H9 (cell line): ENCODE results near the gene DGKB. TPM values are rescaled to one million over a fixed set of nuclear protein-coding genes. Genes with fewer than 3 reads are reported as not detected.

Experiments
- DNase-seq: peaks from one replicate; pipeline ENCODE4 v3.0.0-alpha.2; 2017
- H2AFZ ChIP-seq: one replicate; pipeline ENCODE4 v1.6.1; 2013; ENCODE audit warnings: mild to moderate bottlenecking, low read length, control low read depth, moderate library complexity
- H2AK5ac ChIP-seq: 2 replicates; pipeline ENCODE4 v1.6.1; 2013; ENCODE audit warnings: low read length, control low read depth, mixed read lengths; ENCODE audit not compliant: insufficient read length
- H2BK120ac ChIP-seq: one replicate; pipeline ENCODE4 v1.6.1; 2013; ENCODE audit warnings: low read depth, mild to moderate bottlenecking, low read length, control low read depth, inconsistent platforms; ENCODE audit not compliant: poor library complexity, severe bottlenecking
- H2BK12ac ChIP-seq: 2 replicates; pipeline ENCODE4 v1.6.1; 2013; ENCODE audit warnings: low read length, control low read depth, mixed read lengths, low read depth; ENCODE audit not compliant: insufficient read length
- H2BK15ac ChIP-seq: 2 replicates; pipeline ENCODE4 v1.6.1; 2013; ENCODE audit warnings: low read depth, low read length, control low read depth
- H2BK20ac ChIP-seq: one replicate; pipeline ENCODE4 v1.6.1; 2013; ENCODE audit warnings: low read depth, mild to moderate bottlenecking, low read length, control low read depth, inconsistent platforms; ENCODE audit not compliant: poor library complexity, severe bottlenecking
- H2BK5ac ChIP-seq: 2 replicates; pipeline ENCODE4 v1.6.1; 2013; ENCODE audit warnings: low read length, control low read depth, mixed read lengths; ENCODE audit not compliant: insufficient read length
- H3K14ac ChIP-seq: 2 replicates; pipeline ENCODE4 v1.6.1; 2013; ENCODE audit warnings: low read length, control low read depth; ENCODE audit not compliant: insufficient read depth
- H3K18ac ChIP-seq: 2 replicates; pipeline ENCODE4 v1.6.1; 2013; ENCODE audit warnings: low read depth, mild to moderate bottlenecking, mixed read lengths, low read length, control low read depth; ENCODE audit not compliant: insufficient read length
- H3K23ac ChIP-seq: 2 replicates; pipeline ENCODE4 v1.6.1; 2013; ENCODE audit warnings: low read length, control low read depth, mixed read lengths, low read depth; ENCODE audit not compliant: insufficient read length
- H3K23me2 ChIP-seq: 2 replicates; pipeline ENCODE4 v1.6.1; 2013; ENCODE audit warnings: low read depth, mild to moderate bottlenecking, mixed read lengths, low read length, control low read depth; ENCODE audit not compliant: insufficient read length, poor library complexity, severe bottlenecking
- H3K27ac ChIP-seq: 2 replicates; pipeline ENCODE4 v1.5.1; 2013; ENCODE audit warnings: low read length, control low read depth, mixed read lengths, low read depth; ENCODE audit not compliant: insufficient read length
- H3K27me3 ChIP-seq: 2 replicates; pipeline ENCODE4 v1.6.1; 2013; ENCODE audit warnings: low read length, control low read depth, inconsistent platforms; ENCODE audit not compliant: insufficient read depth
- H3K4ac ChIP-seq: 2 replicates; pipeline ENCODE4 v1.6.1; 2013; ENCODE audit warnings: low read depth, mild to moderate bottlenecking, control low read depth, inconsistent platforms, low read length, moderate library complexity
- H3K4me1 ChIP-seq: 2 replicates; pipeline ENCODE4 v1.6.1; 2013; ENCODE audit warnings: low read length, control low read depth, inconsistent platforms; ENCODE audit not compliant: insufficient read depth
- H3K4me2 ChIP-seq: 2 replicates; pipeline ENCODE4 v1.6.1; 2013; ENCODE audit warnings: low read length, control low read depth, mixed read lengths; ENCODE audit not compliant: insufficient read length, insufficient read depth
- H3K56ac ChIP-seq: 2 replicates; pipeline ENCODE4 v1.6.1; 2013; ENCODE audit warnings: low read depth, mild to moderate bottlenecking, mixed read lengths, low read length, control low read depth; ENCODE audit not compliant: insufficient read length
- H3K79me1 ChIP-seq: 2 replicates; pipeline ENCODE4 v1.6.1; 2013; ENCODE audit warnings: low read depth, mild to moderate bottlenecking, moderate library complexity, low read length, control low read depth, inconsistent platforms; ENCODE audit not compliant: insufficient read depth, poor library complexity, severe bottlenecking
- H3K79me2 ChIP-seq: 2 replicates; pipeline ENCODE4 v1.6.1; 2013; ENCODE audit warnings: low read length, control low read depth, inconsistent platforms; ENCODE audit not compliant: insufficient read depth
- H3K9ac ChIP-seq: 2 replicates; pipeline ENCODE4 v1.6.1; 2013; ENCODE audit warnings: low read length, control low read depth, mixed read lengths; ENCODE audit not compliant: insufficient read length; ENCODE audit errors: extremely low read depth
- H3K9me3 ChIP-seq: one replicate; pipeline ENCODE4 v1.6.1; 2013; ENCODE audit warnings: low read depth, low read length, inconsistent platforms; ENCODE audit not compliant: control insufficient read depth
- H3T11ph ChIP-seq: one replicate; pipeline ENCODE4 v1.6.1; 2013; ENCODE audit warnings: mild to moderate bottlenecking, low read length, control low read depth, inconsistent platforms
- H4K20me1 ChIP-seq: one replicate; pipeline ENCODE4 v1.6.1; 2013; ENCODE audit not compliant: control insufficient read depth, insufficient read length, insufficient read depth
- H4K5ac ChIP-seq: 2 replicates; pipeline ENCODE4 v1.6.1; 2013; ENCODE audit warnings: low read depth, mild to moderate bottlenecking, mixed read lengths, low read length, control low read depth; ENCODE audit not compliant: insufficient read length
- H4K8ac ChIP-seq: replicated peaks from 2 replicates; pipeline ENCODE4 v1.6.1; 2013; ENCODE audit warnings: low read length, control low read depth, mixed read lengths, low read depth; ENCODE audit not compliant: insufficient read length
- H4K91ac ChIP-seq: 2 replicates; pipeline ENCODE4 v1.6.1; 2013; ENCODE audit warnings: low read depth, mild to moderate bottlenecking, moderate library complexity, mixed read lengths, low read length, control low read depth; ENCODE audit not compliant: insufficient read length
- H3K27ac Mint-ChIP-seq, 3 experiments: 2 replicates in 2 of 3; 3 replicates in 1 of 3; pipeline ENCODE4 v1.8.0; 2020 to 2021; ENCODE audit warnings: mixed read lengths in 3 of 3, mild to moderate bottlenecking in 1 of 3, moderate library complexity in 1 of 3
- H3K27me3 Mint-ChIP-seq: 2 replicates; pipeline ENCODE4 v1.8.0; 2021; ENCODE audit warnings: low read depth, mild to moderate bottlenecking, moderate library complexity, mixed read lengths
- H3K36me3 Mint-ChIP-seq, 3 experiments: 2 replicates in 2 of 3; 3 replicates in 1 of 3; pipeline ENCODE4 v1.8.0; 2020 to 2021; ENCODE audit warnings: low read depth in 3 of 3, mixed read lengths in 3 of 3; ENCODE audit not compliant: insufficient read depth in 1 of 3
- H3K4me1 Mint-ChIP-seq, 2 experiments: 2 replicates each; pipeline ENCODE4 v1.8.0; 2020; ENCODE audit warnings: mixed read lengths in 2 of 2
- H3K4me3 Mint-ChIP-seq, 2 experiments: 2 replicates in 1 of 2; 3 replicates in 1 of 2; pipeline ENCODE4 v1.8.0; 2020 to 2021; ENCODE audit warnings: mild to moderate bottlenecking in 2 of 2, mixed read lengths in 2 of 2, moderate library complexity in 1 of 2
- H3K9me3 Mint-ChIP-seq, 2 experiments: 2 replicates in 1 of 2; 3 replicates in 1 of 2; pipeline ENCODE4 v1.8.0; 2020; ENCODE audit warnings: mild to moderate bottlenecking in 2 of 2, mixed read lengths in 2 of 2, moderate library complexity in 1 of 2
- WGBS: extraction: QIAGEN DNeasy Blood & Tissue Kit; methylation state at CpG from one replicate; pipeline ENCODE4 v1.1.7; 2013; ENCODE audit warnings: missing lambda C conversion rate, low lambda C conversion rate, mixed read lengths; ENCODE audit not compliant: insufficient read length; ENCODE audit errors: extremely low coverage; 5-methylcytosine and 5-hydroxymethylcytosine counted together
- total RNA-seq: library from RNA; stranded (reverse); gene quantifications from 2 replicates; pipeline ENCODE4 v1.2.1, GENCODE V29; 2021
- TF ChIP-seq, protein P1 (sequence below): fragments of 200-600 bp; sonication (generic); conservative IDR thresholded peaks from 3 replicates; pipeline ENCODE4 v1.8.0; 2021; ENCODE audit warnings: antibody characterized with exemption, mild to moderate bottlenecking

The DGKB gene
- total RNA-seq, 1 experiment from 2014 or later: 0.26 TPM

DNA sequence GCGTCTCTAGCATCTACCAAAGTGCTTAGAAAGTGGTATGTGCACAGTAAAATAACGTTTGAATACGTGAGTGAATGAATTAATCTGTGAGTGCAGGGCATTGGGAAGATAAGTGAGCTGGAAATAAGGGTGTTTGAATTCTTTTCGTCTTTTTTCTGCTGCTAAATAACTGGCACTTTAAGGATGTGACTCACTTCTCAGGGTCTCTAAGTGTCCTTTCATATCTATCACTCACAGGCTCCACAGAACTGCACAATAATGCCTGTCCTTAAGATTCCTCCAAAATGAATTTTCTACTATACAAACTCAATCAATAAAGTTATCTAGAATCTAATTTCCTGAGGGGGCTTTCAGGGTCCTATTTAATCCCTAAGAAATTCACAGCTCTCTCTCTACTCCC lies 3.2 kb upstream of the DGKB start:
- Mint-ChIP-seq H3K4me3 (no peak overlapping the region), H3K36me3 (no peaks in the 10 kb centered on the region), H3K4me1 (peaks cover 8 to 10% of the 10 kb centered on the region in 2 experiments; a peak in 3 of 4 replicates), H3K27ac (no peak overlapping the region), H3K9me3 (no peaks in the 10 kb centered on the region), H3K27me3 (no peaks in the 10 kb centered on the region; the same call in 1 of the 2 replicates)
- DNase-seq: no peak
- H2BK15ac ChIP-seq: no peak overlapping the region
- no peak overlapping the region for H3K9ac ChIP-seq
- H3K9me3 ChIP-seq: no peaks in the 10 kb centered on the region
- no peaks in the 10 kb centered on the region for H4K20me1 ChIP-seq
- H3K4ac ChIP-seq: no peak overlapping the region
- no peak overlapping the region for H2BK20ac ChIP-seq
- WGBS: no CpG with 5 or more reads among the region's 4 CpGs
- no peak overlapping the region for H4K91ac ChIP-seq
- H3K79me1 ChIP-seq: no peaks in the 10 kb centered on the region
- no peak overlapping the region for H3K18ac ChIP-seq
- H2AFZ ChIP-seq: no peak overlapping the region
- H3K79me2 ChIP-seq: no peaks in the 10 kb centered on the region
- no peak overlapping the region for H2AK5ac ChIP-seq
- H3K23ac ChIP-seq: no peak overlapping the region
- no peak overlapping the region for H3K56ac ChIP-seq
- TF ChIP-seq, protein P1, sequence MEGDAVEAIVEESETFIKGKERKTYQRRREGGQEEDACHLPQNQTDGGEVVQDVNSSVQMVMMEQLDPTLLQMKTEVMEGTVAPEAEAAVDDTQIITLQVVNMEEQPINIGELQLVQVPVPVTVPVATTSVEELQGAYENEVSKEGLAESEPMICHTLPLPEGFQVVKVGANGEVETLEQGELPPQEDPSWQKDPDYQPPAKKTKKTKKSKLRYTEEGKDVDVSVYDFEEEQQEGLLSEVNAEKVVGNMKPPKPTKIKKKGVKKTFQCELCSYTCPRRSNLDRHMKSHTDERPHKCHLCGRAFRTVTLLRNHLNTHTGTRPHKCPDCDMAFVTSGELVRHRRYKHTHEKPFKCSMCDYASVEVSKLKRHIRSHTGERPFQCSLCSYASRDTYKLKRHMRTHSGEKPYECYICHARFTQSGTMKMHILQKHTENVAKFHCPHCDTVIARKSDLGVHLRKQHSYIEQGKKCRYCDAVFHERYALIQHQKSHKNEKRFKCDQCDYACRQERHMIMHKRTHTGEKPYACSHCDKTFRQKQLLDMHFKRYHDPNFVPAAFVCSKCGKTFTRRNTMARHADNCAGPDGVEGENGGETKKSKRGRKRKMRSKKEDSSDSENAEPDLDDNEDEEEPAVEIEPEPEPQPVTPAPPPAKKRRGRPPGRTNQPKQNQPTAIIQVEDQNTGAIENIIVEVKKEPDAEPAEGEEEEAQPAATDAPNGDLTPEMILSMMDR: no peak
- H3K4me2 ChIP-seq: no peak overlapping the region
- H2BK12ac ChIP-seq: no peak overlapping the region
- H4K8ac ChIP-seq: no peak overlapping the region
- no peak overlapping the region for H3K14ac ChIP-seq
- H3T11ph ChIP-seq: no peak overlapping the region
- no peak overlapping the region for H2BK120ac ChIP-seq
- no peaks in the 10 kb centered on the region; the same call in 1 of the 2 replicates for H3K4me1 ChIP-seq
- no peak overlapping the region for H3K27ac ChIP-seq
- no peak overlapping the region for H4K5ac ChIP-seq
- peaks cover 10% of the 10 kb centered on the region for H3K23me2 ChIP-seq
- no peak overlapping the region for H2BK5ac ChIP-seq
- H3K27me3 ChIP-seq: no peaks in the 10 kb centered on the region
